Activated CD8-positive, alpha-beta memory T cell treated with anti-CD3 and anti-CD28 coated beads for 4 hours (primary cell): ENCODE results near the gene CTU1.

ENCODE experiments used
- DNase-seq, 2 donors: peaks; one replicate each; pipeline ENCODE4 v3.0.0-alpha.2; 2020; ENCODE audit warnings: low read depth in 2 of 2

CTU1 gene

GRCh38 chr19:51103926-51104341 lies 4.3 kb downstream of the CTU1 start:
- DNase-seq, result no peak

- no peak for DNase-seq
Measured at GRCh38 chr19:51102991-51103390, 5.2 kb downstream of the CTU1 start.

DNA sequence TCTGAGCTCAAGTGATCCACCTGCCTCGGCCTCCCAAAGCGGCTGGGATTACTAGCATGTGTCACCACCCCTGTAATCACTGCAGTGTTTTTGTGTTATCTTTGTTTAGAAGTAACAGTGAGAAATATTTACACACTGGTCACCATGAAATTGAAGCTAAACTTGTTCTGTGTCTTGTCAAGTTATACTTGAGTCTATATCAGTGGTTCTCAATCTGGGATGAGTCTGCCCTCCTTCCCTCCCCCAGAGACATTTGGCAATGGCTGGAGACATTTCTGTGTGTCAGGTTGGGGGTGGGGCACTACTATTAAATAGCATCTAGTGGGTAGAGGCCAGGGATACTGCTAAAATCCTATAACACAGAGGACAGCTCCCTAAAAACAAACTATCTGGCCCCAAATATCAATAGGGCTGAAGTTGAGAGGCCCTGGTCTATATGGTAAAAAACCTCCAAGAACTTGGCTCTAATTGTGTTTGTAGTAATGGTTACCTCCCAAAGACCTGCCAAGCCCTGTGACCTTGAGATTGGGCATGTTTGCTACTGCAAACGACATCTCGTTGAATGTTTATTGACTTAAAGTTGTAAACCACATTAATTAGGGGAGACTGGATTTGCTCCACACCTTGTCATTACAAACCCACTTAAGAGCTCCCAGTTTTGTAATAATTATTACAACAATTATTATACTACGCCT lies 6.9 kb downstream of the CTU1 start:
- no peak for DNase-seq

GRCh38 chr19:51100601-51101000 lies 7.6 kb downstream of the CTU1 start:
- DNase-seq, result no peak

DNA sequence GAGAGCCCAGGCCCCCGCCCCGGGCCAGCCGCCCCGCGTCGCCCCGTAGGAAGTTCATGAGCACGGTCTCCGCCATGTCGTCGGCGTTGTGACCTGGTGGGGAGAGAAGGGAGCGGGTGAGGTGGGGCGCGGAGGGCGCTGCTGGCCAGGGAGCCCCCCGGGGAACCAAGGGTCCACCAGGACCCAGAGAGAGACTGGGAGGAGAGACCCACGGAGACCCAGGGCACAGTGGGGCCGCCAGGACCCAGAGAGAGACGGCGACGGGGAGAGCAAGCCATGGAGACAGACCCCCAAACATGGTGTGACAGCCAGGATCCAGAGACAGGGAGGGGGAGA lies 9.2 kb downstream of the CTU1 start:
- DNase-seq, result no peak

GRCh38 chr19:51098365-51099046 lies 9.7 kb downstream of the CTU1 start:
- no peak for DNase-seq

DNA sequence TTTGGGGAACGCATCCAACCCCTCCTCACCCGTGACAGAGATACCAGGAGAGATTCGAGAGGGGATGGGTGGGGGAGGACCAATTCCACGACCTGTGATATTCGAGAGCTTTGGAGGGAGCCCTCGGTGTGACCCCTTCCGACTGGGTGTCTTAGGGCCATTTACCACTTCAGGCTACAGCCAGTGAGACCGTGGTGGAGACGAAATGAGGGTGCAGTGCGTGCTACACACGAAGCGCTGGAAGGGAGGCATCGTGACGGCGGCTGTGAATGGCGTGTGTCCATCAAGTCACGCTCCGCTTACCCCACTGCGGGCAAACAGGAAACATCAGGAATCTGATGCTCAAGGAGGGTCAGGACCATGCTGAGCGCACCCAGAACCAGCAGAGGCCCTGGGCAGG lies 10.4 kb downstream of the CTU1 start:
- DNase-seq, result no peak

GRCh38 chr19:51097166-51097738 lies 11.0 kb downstream of the CTU1 start:
- peak; percentile 43 to 48 for DNase-seq

- no peak for DNase-seq
Measured at GRCh38 chr19:51096473-51097165, 11.6 kb downstream of the CTU1 start.

DNA sequence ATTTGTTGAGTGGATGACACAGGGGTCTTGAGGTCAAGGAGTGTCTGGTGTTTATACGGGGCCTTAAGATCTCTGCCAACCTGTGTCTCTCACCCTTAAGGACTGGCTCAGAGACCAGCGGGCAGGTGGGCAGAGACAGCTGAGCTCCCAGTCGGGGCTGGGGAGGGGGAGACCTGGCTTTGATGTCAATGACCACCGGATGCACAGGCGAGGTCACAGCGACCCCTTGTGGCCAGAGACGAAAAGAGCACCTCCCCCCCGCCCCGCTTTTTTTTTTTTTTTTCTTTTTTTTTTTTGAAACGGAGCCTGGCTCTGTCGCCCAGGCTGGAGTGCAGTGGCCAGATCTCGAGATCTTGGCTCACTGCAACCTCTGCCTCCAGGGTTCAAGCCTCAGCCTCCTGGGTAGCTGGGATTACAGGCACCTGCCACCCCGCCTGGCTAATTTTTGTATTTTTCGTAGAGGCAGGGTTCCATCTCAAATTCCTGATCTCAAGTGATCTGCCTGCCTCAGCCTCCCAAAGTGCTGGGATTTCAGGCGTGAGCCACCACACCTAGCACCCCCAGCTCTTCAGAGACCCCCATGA lies 13.4 kb downstream of the CTU1 start:
- no peak for DNase-seq

DNA sequence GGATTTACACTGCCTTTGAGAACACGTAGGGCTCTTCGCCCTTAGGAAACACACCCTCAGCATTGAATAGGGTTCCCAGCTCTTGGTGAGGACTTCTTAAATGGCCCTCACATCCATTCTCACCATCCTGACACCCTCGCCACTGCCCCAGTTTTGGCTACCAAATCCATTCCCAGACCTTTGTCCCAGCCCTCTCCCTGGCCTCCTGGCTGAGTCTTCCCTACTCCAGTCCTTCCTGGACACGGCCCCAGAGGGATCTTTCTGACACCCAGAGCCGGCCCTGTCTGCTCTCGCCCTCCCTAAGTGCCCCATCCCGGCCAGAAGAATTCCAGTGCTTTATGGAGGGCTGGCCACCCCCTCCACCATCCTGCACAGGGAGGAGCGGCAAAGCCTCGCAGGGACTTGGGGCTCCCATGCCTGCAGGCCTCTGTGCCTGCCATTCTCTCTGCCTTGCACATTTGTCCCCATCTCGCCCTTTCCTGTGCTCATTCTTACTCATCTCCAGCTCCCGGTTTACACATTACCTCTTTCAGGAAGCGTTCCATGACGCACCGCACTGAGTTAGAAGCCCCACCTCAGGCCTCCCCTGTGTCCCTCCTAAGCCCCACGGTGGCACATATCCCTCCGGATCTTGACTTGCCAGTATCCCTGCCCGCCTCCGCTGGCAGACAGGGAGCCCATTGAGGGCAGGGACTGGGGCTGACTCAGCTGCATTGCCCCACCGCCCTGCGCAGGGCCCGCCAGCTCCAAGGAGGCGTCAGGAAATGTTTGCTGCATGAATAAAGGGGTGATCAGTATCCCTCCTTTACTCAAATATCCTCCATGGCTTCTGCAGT lies 14.5 kb downstream of the CTU1 start:
- no peak for DNase-seq

DNA sequence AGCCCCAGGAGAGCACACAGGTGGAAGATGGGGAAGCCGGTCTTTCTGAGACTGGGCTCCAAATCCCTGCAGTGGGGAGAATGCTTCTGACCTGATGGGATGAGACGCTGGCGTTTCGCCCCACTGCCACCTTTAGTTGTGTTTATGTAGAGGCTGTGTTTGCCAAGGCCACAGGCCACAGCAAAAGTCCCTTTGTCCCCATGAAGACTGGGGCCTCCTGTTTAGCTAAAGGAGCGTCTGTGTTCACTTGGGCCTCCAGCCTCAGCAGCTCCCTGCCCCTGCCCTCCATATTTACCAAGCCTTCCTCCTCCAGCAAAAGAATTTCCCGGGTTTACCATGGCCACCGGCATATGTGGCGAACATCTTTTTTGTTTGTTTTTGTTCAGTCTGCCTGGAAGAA lies 15.1 kb downstream of the CTU1 start:
- no peak for DNase-seq

GRCh38 chr19:51091895-51092873 lies 16.0 kb downstream of the CTU1 start:
- DNase-seq, result no peak

- DNase-seq, result no peak
Measured at GRCh38 chr19:51091126-51091525, 17.1 kb downstream of the CTU1 start.

- no peak for DNase-seq
Measured at GRCh38 chr19:51090471-51090870, 17.7 kb downstream of the CTU1 start.

DNA sequence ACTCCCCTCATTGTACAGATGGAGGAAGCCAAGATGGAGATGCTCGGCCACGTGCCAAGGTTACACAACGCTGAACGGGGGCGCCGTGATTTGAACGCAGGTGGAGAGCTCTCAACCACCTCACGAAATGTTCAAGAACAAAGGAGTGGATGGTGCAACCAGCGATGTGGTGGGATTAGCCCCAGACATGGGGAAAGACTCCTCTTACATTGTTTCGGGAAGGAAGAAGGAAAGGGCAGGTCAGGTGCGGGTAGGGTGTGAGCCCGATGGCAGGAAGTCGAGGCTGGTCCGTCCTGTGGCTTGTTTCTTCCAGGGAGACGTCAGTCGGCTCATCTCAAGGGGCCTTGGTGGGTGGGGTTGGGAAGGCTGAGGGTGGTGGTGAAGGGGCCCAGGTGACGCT lies 18.4 kb downstream of the CTU1 start:
- DNase-seq, result no peak

DNA sequence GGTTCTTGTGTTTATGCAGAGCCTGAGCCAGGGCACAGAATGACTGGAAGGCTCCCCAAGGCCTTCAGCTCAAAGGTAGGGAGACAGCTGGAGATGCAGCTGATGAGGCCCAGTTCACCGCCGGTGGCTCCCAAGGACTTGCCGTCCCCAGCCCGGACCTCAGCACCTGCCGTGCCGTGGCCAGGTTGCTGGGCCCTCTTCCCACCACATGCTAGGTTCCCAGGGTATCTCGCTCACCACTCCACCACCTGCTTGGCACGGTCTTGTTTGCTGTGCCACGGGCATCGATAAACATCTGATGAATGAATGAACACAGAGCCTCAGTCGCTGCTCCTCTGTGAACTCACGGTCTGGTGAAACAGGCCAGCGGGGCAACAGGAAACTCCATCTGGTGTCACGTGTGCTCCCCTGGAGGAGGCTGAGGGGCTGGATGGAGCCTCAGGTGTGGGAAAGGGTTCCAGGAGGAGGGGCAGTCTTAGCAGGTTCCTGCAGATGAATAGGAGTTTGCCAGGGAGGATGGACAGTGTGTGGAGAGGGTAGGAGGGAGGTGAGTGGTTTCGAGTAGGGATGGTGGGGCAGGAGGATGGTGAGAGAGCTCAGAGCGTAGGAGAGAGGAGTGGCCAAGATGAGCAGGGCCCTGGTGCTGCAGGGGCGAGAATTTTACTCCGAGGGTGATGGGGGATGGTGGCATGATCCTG lies 21.9 kb downstream of the CTU1 start:
- no peak for DNase-seq

DNA sequence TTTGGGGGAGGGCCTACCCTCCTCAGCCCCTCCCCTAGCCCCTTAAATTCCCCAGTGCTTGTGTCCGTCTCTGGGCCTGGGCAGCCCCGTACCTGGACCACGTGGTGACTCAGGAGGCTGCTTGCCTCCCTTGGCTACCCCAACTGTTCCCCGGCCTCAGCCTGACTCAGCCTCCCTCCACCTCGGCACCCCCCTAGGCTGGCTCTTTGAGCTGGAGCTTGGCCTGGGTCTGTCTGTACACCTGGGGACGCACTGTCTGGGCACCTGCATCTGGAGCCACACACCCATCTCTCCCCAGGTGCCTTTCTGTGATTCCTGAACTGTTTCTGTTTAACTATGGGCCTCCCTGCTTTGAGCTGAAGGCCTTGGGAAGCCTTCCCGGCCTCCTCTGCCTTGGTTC lies 23.7 kb downstream of the CTU1 start:
- no peak for DNase-seq

DNA sequence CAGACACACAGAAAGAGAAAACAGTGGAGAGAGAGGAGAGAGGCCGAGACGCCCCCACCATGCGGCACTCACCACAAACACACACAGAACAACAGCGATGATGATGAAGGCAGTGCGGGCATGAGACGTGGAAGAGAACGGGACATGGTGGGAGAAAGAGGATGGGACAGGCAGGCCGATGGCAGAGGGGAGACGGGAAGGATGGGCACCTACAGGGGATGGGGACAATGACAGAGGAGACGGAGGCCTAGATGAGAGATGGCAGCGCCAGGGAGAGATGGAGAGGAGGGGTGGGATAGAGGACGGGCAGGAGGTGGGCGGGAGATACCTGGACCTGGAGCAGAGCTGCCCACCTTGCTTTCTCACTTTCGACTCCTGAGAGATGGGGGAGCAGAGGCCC lies 24.4 kb downstream of the CTU1 start:
- DNase-seq, result no peak

GRCh38 chr19:51083181-51083580 lies 25.0 kb downstream of the CTU1 start:
- DNase-seq, result no peak
